Activated CD8-positive, alpha-beta memory T cell treated with anti-CD3 and anti-CD28 coated beads for 48 hours (primary cell): ENCODE data around the gene CHD9NB.

ENCODE experiments used
- DNase-seq, 3 experiments: peaks; one replicate each; pipeline ENCODE4 v3.0.0-alpha.2; 2020; ENCODE audit warnings: low read depth in 2 of 3, low spot score in 2 of 3

Gene CHD9NB

DNA sequence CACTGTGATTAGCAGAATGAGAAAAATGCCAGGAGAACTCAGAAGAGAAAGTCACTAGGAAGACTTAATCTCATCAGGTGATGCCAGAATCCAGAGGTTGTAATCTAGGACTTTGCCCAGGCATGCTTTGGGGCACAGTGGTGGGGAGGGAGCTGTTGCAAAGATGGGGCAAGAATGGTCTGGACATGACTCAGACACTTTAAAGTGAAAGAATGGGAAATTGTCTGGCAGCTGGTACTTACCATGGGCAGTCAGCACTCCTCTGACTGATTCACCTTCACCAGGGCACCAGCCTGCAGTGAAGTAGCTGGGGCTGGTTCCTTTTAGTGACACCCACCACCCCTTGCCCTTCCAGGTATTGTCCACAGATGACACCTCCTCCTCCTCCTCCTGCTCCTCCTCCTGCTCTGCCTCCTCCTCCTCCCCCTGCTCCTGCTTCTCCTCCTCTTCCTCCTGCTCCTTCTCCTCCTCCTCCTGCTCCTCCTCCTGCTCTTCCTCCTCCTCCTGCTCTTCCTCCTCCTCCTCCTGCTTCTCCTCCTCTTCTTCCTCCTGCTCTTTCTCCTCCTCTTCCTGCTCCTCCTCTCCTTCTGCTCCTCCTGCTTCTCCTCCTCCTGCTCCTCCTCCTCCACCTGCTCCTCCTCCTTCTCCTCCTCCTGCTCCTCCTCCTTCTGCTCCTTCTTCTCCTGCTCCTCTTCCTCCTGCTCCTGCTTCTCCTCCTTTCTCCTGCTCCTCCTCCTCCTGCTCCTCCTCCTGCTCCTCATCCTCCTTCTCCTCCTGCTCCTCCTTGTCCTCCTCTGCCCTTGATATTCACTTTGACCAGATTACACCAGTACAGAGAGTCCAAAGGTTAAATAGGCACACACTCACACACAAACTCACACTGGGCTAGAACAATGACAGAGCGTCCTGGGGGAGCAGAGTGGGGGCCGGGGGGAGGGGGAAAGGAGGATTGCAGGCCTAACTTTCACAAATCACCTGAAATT is at the start of gene CHD9NB:
CHD9NB (minus strand) TSS at position 379 of the 983 bp plus-strand sequence. CDS start 8,739 bp downstream, outside the sequence.
- DNase-seq = no peak

DNA sequence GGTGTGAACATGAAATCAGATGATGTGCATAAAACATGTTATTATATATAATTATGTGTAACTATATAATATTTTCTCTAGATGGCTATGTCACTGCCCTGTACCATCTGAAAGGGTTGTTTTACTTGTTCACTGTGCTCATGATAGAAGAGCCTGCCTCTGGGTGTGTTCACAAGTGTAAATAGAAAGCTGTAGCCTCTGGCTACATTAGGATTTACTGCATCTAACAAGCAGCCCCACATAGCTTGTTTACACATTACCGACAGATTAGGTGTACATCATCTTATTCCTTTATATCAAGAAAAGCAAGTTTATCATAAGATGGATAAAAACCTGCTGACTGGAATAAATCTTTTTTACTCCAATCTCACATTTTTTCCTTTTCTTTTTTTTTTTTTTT is 48.2 kb upstream of the CHD9NB start:
- no peak for DNase-seq

DNA sequence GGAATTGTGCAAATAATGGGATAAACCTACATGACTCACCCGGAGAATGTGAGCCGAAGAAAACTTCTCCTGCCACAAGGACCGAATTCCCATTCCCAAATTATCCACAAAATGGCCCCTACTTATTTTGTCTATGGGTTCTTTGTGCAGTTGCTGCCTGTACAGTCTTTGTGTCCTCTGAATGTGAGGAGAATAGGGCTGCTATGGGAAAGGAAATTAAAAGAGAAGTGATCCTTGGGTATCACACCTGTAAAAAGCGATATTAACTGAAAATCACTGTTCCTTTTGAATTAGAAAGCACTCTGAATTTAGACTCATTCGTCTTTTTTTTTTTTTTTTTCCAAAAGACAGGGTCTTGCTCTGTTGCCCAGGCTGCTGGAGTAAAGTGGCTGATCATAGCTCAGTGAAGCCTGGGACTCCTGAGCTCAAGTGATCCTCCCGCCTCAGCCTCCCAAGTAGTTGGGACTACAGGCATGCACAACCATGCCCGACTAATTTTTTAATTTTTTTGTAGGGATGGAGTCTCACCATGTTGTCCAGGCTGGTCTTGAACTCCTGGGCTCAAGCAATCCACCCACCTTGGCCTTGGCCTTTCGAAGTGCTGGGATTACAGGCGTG is 47.5 kb upstream of the CHD9NB start:
- no peak for DNase-seq

DNA sequence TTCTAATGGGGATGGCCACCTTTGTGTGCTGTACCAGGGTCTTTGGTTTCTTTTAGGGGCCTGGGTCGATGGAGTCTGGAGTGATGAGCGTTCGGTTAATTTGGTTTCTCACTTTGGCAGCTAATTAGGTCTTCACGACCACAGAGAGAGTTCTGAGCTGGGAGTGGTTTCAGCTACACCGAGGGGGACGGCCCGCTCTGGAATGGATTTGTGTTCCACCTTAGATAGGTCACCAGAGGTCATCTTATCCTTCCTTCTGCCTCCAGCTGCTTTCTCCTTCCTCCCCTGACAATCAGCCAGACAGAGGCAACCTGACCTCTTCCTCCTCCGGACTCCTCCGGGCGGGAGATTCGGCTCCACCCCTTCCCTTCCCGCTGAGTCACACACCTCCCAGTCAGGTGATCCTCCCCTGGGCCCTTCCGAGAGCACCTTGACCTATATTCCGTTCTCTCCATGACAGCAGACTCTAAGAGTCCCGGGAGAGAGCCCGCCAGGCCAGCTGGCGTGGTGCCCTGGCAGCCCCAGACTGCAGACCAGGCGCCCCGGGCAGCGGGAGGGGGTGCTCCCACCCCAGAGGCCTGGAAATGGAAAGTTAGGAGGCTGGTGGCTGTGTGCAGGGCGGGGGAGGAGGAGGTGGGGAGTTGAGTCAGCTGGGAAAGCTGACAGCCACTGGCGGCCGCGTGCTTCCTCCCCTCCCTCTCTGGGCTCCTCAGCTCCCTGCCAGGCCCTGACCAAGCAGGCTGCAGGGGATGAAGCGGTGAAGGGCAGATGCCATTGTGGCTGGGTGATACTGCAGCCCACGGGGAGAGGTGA is 46.8 kb upstream of the CHD9NB start:
- DNase-seq = peak; percentile 15 to 33 (median 31)

DNA sequence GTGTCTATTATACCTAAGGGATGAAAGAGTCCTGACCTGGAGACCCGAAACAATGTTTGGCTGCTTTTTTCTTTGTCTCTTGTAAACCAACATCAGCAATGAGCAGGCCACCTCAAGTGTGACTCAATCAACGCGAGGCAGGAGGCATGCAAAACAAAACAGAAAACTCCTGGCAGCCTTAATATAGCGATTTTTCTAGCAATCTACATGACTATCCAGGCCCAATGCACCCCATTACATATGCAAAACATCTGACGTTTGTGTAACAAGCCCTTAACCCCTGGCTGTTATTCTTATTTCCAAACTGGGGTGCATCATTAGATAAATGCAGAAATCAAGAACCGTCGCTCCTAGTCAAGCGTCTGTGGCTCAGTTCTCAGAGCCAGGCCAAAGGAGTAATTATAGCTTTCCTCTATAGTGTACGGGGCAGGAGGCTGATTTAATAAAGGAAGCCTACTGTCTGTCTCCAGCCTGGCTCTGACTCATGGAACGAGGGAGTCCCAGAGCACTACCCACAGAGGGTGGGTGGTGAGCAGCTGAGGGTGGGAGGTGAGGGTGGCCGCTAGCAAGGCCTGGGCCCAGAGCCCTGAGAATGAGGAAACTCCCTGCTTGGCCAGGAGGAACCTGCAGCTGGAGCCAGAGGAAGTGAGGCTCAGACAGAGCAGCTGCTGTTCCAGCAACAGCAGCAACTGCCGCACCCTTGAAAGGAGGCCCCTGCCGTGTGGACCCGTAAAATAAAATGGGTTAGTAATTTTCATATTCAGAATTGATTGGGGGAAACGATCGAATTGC is 46.0 kb upstream of the CHD9NB start:
- DNase-seq = peak in 2 of 3 experiments; percentile 10 to 32

DNA sequence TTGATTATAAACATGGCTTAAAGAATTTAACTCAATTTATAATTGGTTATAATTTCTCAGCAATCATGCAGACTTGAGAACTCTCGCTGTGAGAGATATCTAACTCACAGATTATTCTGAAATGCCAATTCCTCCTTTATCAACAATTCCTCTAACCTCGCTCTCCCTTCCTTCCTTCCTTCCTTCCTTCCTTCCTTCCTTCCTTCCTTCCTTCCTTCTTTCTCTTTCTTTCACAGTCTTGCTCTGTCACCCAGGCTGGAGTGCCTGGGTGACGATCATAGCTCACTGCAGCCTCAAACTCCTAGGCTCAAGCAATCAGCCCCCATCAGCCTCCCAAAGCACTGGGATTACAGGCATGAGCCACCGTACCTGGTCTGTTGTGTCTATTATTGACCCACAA is 44.5 kb upstream of the CHD9NB start:
- no peak for DNase-seq

DNA sequence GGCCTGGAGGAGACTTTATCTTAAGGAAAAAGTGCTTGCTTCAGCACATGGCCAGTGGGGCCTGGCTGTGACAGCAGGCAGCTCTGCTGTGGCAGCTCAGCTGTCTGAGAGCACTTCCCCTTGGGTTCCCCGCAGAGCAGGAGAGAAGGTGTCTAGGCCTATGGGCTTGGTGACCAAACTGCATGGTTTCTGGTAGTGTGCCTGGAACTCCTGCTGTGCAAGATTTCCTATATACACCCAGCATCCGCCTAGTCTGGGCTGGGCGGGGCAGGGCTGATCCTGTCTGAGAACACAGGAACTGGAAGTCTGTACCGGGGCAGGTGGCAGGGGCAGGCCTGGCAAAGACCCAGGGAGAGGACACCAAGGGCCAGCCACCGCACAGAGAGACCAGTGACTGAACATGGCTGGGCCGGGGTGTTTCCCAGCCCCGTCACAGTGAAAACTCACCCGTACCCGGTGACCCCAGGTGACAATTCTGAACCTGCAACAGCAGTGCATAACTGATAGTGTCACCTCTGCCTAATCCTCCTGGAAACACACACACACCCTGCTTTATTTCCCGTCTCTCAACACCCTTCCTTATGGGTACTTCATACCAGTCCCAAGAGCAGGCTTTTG is 41.4 kb upstream of the CHD9NB start:
- DNase-seq = no peak

DNA sequence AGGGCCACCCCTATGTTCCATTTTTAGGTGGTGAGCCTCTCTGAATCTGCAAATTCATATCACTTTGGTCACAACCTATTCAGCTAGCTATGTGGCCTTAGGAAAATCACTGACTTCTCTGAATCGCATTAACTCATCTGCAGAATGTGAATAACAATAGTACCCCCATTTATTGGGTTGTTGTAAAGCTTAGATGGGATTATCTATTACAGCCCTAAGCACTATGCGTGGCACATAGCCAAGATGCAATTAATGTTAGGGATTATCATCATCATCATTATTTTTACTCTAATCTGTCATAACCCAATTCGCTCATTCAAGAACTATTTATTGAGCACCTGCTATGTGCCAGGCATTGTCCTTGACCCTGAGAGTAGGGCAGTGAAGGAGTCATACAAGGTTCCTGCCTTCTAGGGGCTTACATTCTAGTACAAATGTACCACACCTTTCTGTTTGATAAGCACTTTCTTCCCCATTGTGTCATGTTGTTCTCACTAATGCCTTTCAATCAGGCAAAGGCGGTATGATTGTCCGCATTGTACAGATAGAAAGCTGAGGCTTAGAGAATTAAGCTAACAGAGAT is 40.6 kb upstream of the CHD9NB start:
- DNase-seq = no peak

DNA sequence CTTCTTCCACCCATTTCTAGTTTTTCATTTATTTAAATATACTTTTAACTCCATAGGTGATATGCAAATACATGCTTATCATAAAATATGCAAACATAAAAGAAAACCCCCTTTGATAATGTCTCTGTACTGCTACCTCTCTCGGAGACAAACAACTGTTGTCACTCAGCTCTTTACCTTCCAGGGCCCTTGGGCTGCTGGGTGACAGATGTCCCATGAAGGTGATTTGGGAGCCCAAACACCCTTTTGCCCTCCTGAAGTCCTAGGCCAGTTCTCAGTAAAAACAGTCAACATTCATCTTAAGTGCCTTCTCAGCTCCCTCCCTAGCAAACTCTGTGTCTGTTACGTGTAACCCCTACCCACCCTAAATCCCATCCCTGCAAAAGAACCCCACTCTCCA is 39.6 kb upstream of the CHD9NB start:
- no peak for DNase-seq

DNA sequence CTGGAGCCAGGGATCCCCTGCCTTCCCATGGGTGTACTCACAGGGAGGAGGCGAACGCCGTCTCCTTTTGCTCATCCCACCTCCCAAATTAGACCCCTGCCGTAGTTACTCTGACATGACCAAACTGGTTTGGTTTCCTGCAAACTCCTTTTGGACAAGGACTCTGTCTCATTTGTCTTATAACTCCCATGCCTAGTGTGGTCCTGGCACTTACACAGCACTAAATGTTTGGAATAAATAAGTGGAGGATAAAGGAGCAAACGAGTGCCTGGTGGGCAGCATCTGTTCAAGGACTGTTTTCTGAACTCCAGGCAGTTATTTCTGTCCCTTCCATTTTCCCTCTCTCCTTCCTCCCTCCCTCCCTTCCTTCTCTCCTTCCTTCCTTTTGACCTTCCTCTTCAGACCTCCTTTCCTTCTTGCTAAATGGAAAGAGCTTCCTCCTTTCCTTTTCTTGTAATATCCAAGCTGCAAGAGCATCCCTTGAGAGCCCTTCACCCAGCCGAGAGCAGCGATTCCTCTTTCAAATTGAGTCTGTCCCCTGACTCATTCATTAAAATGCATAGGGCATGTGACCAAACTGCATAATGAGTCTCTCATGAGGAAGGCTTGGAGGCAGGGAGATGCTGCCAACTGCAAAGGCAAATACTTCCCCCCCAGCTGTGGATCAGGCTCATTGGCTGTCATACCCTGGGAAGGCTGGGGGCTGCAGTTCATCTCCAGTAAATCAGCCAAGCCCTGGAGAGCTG is 38.9 kb upstream of the CHD9NB start:
- no peak for DNase-seq

DNA sequence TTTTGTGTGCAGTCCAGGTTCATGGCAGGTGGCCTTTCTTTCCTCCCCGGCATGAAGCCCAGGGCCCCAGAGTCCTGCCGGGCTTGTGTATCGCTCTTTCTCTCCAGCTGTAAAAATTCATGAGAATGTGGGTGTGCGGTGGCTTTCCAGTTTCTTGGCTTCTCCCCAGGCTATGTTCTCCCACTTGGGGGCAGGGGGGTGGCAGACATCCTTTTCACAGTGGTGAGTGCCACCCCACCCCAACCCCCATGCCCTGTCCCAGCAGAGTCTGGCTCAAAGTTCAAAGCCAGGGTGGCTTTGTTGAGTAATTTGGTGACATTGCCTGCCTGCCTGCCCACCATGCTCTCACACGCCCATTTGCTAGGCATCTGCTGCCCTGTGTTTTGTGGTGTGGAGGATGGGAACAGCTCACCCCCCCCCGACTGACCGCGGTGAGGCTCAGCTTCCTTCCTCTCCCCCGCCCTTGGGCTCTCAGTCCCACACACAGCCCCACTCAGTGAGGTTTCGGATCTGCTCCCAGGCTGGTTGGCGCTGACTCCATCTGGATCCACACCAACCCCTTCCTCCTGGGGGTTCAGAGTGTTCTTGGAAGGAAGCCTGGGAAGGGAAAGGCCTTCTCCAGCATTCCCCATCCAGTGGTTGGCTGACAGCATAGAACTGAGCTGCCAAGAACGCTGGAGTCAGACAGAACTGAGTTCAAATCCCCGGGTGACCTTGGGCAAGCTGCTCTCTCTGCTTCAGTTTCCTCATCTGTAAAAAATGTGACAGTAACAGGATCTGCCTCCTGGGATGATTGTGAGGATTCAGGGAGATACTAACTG is 38.1 kb upstream of the CHD9NB start:
- no peak for DNase-seq

DNA sequence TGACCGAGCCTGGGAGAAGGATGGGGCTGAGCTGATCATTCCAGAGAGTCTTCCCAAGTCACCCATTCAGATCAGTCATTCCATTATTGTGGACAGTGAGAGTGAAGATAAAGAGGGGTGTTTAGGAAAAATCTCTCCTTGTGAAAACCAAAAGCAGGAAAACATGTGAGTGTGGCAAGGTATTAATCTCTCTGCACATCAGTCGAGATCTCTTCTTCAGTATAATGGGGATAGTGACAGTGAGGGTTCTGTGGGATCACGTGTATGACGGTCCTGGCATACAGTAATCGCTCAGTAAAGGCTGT is 37.5 kb upstream of the CHD9NB start:
- no peak for DNase-seq

DNA sequence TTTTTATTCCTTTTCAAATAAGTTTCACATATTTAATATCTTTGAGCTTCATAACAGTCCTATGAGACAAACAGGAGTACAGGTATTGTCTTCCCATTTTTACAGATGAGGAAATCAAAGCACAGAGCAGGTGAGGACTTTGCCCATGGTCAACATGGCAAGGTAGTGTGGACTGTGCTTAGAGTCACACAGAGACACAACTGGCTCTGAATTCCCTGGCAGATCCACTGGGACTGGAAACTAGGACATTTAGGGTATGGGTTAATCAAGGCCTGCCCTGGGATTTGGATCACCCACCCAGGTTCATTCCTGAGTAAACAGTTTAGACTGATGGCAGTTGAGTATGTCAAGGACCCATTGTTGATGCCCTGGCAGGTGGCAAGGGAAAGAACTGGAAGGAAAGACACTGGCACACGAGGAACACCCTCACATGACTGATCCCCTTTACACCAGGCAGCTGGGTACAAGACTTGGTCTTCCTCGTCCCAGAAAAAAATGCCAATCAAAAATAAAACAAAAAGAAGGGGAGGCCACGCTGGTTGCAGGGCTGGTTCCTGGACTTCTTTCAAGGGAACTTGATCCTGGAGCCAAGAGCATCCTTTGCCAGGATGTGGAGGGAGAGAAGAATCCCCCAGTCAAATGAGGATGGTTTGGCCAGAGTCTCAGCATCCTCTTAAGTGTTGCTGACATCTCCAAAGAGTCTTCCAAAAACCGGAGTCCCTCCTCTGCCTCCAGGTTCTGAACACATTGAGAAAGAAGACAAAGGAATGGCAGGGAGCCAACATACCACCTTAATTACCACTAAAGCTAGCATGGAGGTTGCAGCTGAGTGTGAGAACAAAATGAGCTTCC is 37.0 kb upstream of the CHD9NB start:
- DNase-seq = no peak

DNA sequence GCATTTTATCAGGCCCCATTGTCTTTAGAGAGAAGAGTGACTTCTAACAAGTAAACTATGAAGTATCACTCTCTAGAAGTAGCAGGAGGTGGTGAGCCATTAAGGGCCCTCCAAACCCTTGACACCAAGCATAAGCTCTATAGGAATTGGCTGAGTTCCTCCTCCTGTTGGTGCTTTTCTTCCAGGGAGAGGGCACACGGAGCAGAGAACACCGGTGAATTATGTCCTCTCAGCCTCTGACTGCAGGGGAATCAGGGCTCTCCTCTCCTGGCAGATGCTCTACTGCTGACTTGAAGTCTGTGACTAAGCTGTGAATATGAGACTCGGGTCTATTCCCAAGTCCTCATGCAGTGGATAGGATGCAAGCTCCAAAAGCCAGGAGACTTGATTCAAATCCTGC is 34.4 kb upstream of the CHD9NB start:
- no peak for DNase-seq

DNA sequence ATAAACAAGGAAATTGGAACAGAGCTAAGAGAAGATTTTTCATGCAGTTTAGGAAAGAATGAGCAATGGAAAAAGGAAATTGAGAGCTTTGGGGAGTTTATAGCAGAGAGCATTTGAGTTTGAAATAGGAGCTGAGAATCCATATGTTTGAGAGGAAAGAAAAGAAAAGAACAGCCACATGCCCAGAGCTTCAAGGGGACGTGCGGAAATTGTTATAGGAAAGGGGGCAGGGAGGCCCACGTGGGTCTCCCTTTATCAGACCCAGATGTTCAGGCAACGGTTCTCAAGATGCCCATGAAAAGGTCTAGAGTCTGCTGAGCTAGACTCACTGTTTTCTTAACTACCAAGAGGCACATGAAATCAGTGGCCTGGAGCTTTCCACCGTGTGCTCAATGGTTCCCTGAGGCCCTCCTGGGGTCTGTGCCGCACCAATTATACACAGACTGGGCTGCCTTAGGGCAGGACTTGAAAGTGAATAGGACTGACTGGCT is 33.3 kb upstream of the CHD9NB start:
- DNase-seq = no peak

DNA sequence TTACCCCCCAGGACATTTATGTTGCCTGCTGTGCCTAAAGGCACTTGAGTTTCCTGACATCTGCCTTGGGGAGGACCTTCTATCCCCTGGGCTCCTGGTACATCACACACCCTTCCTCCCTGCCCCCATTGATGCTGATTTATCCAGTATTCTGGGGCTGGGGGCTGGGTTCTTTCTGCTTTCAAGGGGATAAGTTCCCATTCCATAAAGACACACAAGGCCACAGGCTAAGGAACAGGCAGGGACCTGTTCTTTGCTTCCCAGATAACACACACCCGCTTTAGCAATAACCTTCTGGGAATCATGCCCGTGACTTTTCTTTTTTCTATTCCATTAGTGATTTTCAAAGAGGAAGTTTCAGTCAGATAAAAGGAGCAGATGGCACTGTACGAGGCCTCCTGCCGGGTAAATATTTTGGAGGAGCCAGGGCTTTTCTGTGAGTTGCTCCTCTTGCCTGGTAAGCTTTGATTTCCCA is 32.7 kb upstream of the CHD9NB start:
- DNase-seq = no peak

DNA sequence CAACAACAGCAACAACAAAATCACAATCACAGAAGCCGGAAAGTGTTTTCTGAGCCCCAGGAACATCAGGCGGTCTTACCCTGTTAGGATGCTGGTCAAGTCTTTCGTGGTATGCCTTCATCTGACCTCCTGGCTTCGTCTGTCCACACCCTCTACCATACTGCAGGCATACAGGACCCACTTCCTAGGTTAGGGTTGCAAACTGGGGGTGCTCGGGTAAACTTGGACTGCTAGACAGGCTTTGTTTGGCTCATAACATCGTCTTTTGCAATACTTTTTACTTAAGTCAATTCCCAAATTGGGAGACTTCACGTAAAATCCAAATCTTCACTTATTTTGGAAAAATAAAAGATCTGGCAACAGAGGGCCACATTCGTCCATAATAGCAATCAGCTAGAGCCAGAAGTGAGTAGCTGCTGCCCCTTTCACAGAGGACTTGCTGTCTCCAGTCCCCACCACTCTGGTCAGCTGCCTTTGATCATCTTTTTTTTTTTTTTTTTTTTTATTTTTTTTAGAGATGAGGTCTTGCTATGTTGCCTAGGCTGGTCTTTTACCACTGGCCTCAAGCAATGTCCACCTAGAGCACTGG is 32.1 kb upstream of the CHD9NB start:
- DNase-seq = no peak
